Measurements from ENCODE around the gene TAX1BP1.

GRCh38 chr7:27699751-27700150 is 40.2 kb upstream of the TAX1BP1 start:
- TF ChIP-seq POLR2A (IDR thresholded peaks at IDR 0.05) (no peak), CTCF (IDR thresholded peaks at IDR 0.05) (no peak), POLR2AphosphoS5 (IDR thresholded peaks at IDR 0.05) (no peak), EP300 (IDR thresholded peaks at IDR 0.05) (no peak)
